ENCODE data around the gene MARCO.

GRCh38 chr2:119023534-119023933, 81.5 kb downstream of the MARCO start:
- no peak for TF ChIP-seq CTCF (IDR thresholded peaks at IDR 0.05)
- TF ChIP-seq POLR2A (IDR thresholded peaks at IDR 0.05) = no peak
